HG03159 (cell line): ENCODE results near the gene FBLIM1.
A peak's percentile ranks its signal among the peaks of the same experiment; 100 is the strongest.
"Not testable (repeated sequence)": the region's sequence is repeated elsewhere in the genome, so short reads cannot be mapped to it uniquely, and the experiment has no call there.

ENCODE experiments used
- ATAC-seq: cut with Tn5 transposase; IDR thresholded peaks from one replicate; pipeline ENCODE4 v1.9.1; 2021; ENCODE audit warnings: mild to moderate bottlenecking, moderate library complexity; ENCODE audit not compliant: unreplicated experiment

Gene FBLIM1

DNA sequence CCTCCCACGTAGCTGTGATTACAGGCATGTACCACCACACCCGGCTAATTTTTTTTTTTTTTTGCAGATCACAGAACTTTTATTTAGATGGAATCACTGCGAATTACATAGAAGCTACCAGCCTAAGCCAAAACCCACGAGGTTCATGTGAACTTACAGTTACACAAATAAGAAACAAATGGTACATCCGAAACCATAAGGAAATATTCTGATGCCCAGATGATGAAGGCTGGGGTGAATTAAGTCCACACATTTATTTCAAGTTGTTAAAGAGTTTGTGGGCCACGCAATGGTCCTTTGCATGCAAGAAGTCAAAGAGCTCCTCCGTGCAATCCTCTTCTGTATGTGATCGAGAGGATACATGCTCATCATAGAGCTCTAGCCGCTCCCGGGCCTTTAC is 48.5 kb downstream of the FBLIM1 start:
- no peak for ATAC-seq

DNA sequence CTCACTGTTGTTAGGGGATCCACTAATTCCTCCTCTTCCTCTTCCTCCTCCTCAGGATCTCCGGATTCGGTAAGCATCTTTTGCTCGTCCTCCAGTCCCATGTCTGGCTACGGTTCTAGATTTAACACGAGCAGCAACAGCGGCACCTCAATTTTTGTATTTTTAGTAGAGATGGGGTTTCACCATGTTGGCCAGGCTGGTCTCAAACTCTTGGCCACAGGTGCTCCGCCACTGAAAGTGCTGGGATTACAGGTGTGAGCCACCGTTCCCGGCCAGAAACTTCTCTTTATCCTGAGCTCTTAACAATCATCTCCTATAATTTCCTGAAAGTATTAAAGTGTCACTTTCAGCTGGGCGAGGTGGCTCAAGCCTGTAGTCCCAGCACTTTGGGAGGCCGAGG is 49.0 kb downstream of the FBLIM1 start, which contains the start of gene UQCRHL:
Gene UQCRHL, minus strand, starts transcription at position 101 of the 400 bp plus-strand sequence. Its CDS starts 0 bp downstream, at position 101.
- ATAC-seq = not testable (repeated sequence)

DNA sequence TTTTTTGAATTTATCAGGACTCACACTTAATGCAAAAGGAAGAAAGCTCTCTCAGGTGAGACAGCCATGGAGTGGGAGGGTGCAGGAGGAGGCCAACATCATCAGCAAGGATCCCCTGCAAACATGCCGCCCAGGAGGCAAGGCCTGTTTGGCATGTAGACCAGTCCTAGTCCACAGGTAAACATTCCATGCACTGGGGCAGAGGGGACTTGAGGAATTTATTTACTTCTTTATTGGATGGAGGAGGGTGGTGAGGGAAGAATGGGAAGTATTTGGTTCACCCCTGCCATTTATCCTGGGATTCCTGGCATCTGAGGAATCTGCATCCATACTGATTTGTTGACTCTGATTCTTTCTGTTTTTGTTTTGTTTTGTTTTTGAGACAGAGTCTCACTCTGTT is 50.4 kb downstream of the FBLIM1 start:
- ATAC-seq = no peak

DNA sequence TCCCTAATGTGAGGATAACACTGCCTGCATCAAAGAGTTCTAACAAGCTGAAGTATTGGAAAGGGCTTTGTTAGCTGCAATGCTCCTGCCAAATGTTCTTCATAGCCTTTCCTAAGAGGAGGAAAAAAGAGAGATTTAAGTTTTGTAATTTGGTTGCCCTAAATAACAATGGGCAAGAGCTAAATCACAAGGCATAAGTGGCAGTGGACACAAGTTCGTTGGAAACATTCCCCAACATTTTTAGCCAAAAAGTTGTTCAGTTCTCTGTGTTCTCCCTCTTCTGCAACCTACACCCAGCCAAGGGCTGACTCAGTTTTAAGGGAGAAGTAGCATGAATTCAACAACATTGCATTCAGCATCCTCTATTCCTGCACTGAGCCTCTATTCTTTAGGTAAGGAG is 51.5 kb downstream of the FBLIM1 start:
- ATAC-seq = no peak

DNA sequence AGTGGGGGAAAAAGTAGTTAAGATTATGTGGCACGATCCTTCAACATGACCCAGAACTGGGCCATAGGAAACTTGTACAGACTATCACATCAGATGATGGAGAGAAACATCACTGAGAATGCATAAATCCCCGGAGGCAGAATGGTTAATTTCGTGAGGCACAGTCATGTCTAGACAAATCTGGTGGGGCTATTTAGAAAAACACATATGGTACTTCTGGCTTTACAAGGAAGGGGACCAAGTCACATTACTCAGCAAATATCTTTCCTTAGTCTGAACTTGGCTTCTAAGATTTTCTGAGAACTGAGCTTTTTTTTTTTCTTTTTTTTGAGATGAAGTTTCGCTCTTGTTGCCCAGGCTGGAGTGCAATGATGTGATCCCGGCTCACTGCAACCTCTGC is 58.1 kb downstream of the FBLIM1 start:
- ATAC-seq = no peak

DNA sequence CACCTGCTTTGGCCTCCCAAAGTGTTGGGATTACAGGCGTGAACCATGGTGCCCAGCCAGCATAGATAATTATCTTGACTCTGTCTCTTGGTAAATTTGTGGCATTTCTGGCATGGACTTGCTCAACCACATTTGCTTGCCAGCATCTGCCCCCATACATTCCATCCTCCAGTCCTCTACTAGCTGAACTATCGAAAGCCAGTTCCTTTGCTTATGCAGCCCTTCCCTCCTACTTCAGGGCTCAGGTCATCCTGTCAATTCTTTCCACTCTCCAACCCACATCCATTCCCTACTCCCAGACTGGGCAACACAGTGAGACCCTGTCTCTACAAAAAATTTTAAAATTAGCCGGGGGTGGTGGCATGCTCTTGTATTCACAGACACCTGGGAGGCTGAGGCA is 61.9 kb downstream of the FBLIM1 start:
- no peak for ATAC-seq

DNA sequence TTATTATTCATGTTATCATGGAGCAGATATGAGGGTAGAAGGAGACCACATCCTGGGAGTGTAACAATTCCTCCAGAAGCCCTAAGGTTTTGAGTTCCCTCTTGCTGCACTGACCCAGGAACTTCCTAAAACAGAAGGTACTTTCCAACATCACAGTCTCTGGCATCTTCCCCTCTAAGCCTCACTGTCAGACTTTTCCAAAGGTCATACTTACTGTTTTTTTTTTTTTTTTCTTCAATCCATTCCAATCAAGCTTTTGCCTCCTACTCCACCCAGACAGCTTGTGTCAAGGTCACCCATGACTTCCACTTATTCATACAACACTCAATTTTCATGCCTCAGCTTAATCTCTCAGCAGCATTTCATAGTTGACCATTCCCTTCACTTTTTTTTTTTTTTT is 67.2 kb downstream of the FBLIM1 start:
- no peak for ATAC-seq

DNA sequence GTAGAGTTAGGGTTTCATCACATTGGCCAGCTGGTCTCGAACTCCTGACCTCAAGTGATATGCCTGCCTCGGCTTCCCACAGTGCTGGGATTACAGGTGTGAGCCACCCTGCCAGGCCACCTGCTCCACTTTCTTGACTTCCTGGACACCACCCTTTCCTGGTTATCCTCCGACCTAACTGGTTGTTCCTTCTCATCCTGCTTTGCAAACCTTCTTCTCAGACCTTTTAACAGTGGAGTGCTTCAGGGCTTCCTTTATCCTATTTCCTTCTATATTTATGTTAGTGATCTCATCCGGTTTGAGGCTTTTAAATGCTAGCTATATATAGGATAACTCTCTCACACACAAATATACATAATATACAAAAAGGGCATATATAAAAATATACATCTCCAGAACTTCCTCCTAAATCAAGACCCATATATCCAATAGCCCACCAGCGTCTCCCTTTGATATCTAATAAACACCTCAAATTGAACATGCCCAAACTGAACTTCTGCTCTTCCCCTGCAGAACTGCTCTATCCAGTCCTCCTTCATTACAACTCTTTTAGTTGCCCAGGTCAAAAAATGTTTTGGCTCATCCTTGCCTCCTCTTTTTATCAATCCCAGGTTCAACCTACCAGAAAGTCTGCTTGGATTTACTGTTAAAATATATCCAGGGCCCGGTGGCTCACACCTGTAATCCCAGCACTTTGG is 68.4 kb downstream of the FBLIM1 start:
- ATAC-seq = no peak

DNA sequence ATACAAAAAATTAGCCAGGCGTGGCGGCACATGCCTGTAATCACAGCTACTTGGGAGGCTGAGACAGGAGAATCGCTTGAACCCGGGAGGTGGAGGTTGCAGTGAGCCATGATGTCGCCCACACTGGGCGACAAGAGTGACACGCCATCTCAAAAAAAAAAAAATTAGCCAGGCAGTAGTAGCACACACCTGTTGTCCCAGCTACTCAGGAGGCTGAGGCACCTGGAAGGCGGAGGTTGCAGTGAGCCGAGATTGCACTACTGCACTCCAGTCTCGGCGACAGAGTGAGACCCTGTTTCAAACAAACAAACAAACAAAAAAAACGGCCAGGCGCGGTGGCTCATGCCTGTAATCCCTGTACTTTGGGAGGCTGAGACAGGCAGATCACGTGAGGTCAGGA is 69.0 kb downstream of the FBLIM1 start:
- not testable (repeated sequence) for ATAC-seq

DNA sequence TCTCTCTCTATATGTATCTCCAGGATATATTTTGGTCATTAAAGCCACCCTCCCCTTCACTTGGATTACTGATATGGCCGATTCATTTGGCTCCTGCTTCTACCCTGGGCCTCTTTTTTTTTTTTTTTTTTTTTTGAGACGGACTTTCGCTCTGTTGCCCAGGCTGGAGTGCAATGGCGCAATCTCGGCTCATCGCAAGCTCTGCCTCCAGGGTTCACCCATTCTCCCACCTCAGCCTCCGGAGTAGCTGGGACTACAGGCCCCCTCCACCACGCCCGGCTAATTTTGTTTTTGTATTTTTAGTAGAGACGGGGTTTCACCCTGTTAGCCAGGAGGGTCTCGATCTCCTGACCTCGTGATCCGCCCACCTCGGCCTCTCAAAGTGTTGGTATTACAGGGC is 70.3 kb downstream of the FBLIM1 start:
- ATAC-seq = not testable (repeated sequence)

DNA sequence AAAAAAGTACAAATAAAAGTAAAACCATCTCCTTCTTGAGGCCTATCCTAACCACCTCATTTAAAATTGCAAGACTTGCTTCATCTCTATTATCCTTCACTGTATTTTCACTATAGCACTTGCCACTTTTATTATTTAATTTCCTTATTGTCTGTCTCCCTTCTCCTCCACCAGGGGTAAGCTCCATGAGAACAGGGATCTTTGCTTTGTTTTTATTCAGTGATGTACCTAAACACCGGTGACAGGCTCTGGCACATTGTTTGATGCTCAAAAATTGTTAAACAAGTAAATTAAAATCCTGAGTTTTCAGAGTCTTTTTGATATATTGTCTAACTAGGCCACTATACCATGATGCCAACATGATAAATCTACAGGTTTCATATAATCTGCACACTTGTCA is 71.7 kb downstream of the FBLIM1 start:
- no peak for ATAC-seq

DNA sequence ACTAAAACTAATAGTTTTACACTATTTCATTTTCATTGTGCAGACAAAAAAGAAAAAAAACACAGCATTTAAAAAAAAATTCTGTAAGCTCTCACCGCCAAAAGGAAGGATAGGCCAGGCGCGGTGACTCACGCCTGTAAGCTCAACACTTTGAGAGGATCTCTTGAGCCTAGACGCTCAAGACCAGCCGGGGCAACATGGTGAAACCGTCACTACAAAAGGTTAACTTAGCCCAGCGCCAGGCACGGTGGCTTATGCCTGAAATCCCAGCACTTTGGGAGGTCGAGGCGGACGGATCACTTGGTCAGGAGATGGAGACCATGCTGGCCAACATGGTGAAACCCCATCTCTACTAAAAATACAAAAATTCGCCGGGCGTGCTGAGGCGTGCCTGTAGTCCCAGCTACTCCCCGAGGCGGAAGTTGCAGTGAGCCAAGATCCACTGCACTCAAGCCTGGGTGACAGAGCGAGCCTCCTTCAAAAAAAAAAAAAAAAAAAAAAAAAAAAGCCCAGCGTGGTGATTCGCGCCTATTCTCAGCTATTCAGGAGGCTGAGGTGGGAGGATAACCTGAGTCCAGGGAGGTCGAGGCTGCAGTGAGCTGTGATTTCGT is 74.6 kb downstream of the FBLIM1 start:
- ATAC-seq = no peak

DNA sequence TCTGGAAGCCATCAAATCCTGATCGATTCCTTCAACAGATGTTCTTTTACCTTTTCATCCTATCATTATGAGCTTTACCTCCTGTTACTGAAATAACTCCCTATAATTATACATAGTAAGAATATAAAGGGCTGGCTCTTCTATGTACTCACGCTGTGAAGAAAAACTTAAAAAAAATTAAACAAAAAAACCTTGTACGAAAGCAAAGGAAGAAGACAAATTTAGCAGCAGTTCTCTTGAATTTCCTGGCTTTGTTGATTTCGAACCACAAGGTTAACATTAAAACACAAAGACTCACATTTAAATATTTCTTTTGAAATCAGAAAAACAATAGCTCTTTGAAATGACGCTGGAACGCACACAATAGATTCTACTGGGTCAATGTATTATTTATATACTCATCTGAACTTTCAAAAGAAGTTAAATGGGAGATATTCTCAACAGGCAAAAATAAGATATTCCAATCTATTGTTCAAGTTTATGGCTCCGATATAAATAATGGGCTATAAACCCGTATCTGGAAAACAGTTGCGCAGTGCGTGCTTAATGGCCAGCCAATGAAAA is 75.3 kb downstream of the FBLIM1 start:
- ATAC-seq = no peak

DNA sequence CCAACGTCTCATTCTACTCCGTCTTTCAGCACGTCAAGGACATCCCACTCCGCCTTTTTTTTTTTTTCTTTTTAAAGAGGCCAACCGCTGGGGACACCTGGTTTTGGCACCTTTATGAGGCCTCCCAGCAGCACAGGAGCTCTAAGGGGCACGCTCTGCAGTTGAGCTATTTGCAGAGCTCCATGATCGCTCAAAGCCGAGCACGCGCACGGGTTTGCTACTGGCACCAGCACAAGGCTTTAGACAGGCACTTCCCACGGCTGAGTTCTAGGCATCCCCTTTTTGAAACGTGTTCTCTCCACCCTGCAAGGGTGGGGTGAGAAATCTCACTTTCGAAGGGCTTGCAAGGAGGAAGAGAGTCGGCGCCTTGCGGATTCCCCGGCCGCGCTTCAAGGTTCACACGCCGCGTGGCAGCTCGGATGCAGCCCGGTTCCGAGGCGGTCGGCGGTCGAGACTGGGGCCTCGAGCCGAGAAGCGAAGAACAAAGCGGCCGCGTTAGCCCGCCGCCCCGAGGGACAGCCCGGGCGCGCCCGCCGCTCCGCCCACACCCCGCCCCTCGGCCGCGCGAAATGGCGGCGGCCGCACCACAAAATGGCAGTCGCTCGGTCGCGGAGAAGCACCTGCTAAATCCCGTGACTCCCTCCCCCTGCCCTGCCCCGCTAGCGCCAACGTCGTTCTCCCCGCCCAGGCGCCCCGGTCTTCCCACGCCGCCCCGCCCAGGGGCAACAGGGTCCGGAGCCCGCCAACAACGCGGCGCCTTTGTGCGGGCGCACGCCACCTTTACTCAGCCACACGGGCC is 76.0 kb downstream of the FBLIM1 start:
- peak; percentile 43 for ATAC-seq

DNA sequence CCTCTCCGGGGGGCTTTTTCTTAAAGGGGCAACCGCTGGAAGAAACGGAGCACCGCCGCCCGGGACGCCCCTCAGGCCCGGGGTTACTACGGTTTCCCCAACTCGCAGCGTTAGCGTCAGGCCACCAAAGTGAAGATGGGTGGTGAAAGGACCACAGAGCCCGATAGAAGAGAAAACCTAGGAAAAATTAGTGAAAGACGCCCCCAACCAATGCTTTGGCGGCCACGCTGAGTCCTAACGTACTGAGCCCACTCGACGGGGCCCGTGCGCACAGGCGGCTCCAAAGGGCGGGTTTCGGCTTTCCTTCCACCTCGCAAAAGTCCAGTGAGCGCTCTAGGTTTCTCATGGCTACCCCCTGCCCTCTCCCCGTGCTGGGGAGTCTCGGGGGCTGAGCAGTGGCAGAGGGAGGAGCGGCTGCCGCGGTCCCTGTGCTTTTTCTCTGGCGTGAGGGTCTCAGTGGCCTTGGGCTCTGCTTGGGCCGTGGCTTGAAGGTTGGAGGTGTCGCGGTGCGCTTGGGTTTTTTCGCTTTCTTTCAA is 76.7 kb downstream of the FBLIM1 start:
- ATAC-seq = peak; percentile 5

DNA sequence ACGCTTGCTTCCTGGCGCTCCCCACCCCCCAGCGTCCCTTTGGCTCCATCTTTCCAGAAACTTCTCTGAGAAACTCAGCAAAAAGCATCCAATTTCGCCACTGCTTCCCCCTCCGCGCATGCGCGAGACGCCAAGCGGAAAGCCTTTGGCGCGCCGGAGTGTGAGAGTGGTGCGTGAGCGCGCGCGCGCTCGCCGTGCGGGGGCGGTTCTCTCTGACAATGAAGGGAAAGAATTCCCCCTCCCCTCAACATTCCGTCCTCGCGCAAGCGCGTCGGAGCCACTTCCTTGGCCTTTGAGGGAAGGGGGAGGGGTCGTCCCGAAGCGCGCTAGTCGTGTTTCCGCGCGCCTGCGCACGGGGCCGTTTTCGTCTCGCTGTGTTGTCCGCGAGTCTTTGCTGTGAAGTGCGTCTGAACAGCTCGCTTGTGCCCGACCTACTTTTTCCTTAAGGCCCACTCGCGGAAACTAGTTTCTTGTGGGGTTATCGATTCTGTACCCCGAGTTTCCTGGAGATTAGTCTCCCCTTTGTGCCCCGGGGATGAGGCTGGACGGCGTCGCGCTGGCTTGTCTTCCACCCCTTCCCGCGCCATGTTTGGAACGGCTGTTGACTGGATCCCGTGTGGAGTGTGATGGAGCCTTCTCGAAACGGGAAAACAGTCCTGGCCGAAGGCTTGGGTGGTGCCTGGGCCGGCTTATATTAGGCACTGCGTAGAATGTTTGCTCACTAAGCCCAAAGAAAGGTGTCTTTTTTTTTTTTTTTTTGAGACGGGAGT is 77.3 kb downstream of the FBLIM1 start:
- peak; percentile 47 for ATAC-seq
